ENCODE measurements around the gene GBA2.

GRCh38 chr9:35688558-35689541, 60.2 kb downstream of the GBA2 start:
- TF ChIP-seq CTCF (IDR thresholded peaks at IDR 0.05): no peak
- no peak for TF ChIP-seq POLR2A (IDR thresholded peaks at IDR 0.05)

All from right lobe of liver (tissue), 4 donors.